K562 (cell line): ENCODE results near the gene DIAPH3.

Source experiments
- CHD1 ChIP-seq: fragments of 200-600 bp; sonication (generic); IDR thresholded peaks from one replicate; pipeline ENCODE4 v1.6.1; 2012; ENCODE audit warnings: mild to moderate bottlenecking, moderate library complexity, low read length, inconsistent platforms
- SMAD2 ChIP-seq: fragments of 150-350 bp; IDR thresholded peaks from 2 replicates; pipeline ENCODE4 v1.6.1; 2014; ENCODE audit warnings: low read depth, mild to moderate bottlenecking, low read length
- TF ChIP-seq, protein P1 (sequence below): fragments of 250-450 bp; sonication (Bioruptor Pico); IDR thresholded peaks from 2 replicates; pipeline ENCODE4 v1.4.0; 2020; ENCODE audit warnings: mild to moderate bottlenecking, moderate library complexity
- TF ChIP-seq, protein P2 (sequence below): fragments of 250-450 bp; sonication (Bioruptor Pico); IDR thresholded peaks from 2 replicates; pipeline ENCODE4 v1.8.0; 2022; ENCODE audit warnings: inconsistent platforms, mild to moderate bottlenecking, moderate library complexity, borderline replicate concordance
- TF ChIP-seq, protein P3 (sequence below), 3 experiments: IDR thresholded peaks in 2 of 3; conservative IDR thresholded peaks in 1 of 3; 2 replicates each; pipeline ENCODE4 v1.5.1; 2011 to 2012; ENCODE audit warnings: low read length in 3 of 3, mild to moderate bottlenecking in 3 of 3, control low read depth in 2 of 3, improper control_type of control experiment in 1 of 3, inconsistent platforms in 1 of 3, low read depth in 1 of 3, mixed read lengths in 1 of 3, moderate library complexity in 1 of 3; ENCODE audit not compliant: insufficient read depth in 2 of 3
- TF ChIP-seq, protein P4 (sequence below): sonication (generic); formaldehyde crosslinking; IDR thresholded peaks from 2 replicates; pipeline ENCODE4 v1.5.0; 2020; ENCODE audit warnings: missing genetic modification reagents

DNA sequence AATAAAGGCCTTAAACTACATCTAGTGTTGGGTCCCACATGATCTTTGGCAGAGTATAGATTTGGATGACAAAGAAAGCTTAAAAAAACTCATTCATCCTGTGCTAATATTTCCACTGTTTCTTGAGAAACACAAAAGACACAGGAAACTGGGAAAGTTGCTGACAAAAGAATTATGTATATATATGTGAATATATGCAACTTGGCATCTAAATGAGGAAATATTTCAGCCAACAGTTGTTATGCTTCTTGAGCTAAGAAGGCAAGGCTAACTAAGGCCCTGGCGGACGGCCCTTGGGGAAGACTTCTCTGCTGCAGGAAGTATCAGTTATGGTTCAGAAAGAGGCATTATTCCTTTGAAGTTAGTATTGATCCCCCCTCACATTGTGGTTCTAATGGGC, 491.8 kb downstream of the DIAPH3 start:
- TF ChIP-seq CHD1 (no peak), SMAD2 (no peak)
- TF ChIP-seq, protein P1, sequence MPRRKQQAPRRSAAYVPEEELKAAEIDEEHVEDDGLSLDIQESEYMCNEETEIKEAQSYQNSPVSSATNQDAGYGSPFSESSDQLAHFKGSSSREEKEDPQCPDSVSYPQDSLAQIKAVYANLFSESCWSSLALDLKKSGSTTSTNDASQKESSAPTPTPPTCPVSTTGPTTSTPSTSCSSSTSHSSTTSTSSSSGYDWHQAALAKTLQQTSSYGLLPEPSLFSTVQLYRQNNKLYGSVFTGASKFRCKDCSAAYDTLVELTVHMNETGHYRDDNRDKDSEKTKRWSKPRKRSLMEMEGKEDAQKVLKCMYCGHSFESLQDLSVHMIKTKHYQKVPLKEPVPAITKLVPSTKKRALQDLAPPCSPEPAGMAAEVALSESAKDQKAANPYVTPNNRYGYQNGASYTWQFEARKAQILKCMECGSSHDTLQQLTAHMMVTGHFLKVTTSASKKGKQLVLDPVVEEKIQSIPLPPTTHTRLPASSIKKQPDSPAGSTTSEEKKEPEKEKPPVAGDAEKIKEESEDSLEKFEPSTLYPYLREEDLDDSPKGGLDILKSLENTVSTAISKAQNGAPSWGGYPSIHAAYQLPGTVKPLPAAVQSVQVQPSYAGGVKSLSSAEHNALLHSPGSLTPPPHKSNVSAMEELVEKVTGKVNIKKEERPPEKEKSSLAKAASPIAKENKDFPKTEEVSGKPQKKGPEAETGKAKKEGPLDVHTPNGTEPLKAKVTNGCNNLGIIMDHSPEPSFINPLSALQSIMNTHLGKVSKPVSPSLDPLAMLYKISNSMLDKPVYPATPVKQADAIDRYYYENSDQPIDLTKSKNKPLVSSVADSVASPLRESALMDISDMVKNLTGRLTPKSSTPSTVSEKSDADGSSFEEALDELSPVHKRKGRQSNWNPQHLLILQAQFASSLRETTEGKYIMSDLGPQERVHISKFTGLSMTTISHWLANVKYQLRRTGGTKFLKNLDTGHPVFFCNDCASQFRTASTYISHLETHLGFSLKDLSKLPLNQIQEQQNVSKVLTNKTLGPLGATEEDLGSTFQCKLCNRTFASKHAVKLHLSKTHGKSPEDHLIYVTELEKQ (CRISPR knock-in tag): no peak
- TF ChIP-seq, protein P2, sequence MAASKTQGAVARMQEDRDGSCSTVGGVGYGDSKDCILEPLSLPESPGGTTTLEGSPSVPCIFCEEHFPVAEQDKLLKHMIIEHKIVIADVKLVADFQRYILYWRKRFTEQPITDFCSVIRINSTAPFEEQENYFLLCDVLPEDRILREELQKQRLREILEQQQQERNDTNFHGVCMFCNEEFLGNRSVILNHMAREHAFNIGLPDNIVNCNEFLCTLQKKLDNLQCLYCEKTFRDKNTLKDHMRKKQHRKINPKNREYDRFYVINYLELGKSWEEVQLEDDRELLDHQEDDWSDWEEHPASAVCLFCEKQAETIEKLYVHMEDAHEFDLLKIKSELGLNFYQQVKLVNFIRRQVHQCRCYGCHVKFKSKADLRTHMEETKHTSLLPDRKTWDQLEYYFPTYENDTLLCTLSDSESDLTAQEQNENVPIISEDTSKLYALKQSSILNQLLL (CRISPR knock-in tag): no peak
- TF ChIP-seq, protein P3, sequence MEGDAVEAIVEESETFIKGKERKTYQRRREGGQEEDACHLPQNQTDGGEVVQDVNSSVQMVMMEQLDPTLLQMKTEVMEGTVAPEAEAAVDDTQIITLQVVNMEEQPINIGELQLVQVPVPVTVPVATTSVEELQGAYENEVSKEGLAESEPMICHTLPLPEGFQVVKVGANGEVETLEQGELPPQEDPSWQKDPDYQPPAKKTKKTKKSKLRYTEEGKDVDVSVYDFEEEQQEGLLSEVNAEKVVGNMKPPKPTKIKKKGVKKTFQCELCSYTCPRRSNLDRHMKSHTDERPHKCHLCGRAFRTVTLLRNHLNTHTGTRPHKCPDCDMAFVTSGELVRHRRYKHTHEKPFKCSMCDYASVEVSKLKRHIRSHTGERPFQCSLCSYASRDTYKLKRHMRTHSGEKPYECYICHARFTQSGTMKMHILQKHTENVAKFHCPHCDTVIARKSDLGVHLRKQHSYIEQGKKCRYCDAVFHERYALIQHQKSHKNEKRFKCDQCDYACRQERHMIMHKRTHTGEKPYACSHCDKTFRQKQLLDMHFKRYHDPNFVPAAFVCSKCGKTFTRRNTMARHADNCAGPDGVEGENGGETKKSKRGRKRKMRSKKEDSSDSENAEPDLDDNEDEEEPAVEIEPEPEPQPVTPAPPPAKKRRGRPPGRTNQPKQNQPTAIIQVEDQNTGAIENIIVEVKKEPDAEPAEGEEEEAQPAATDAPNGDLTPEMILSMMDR (IDR thresholded peaks at IDR 0.05 in 2 of 3, conservative IDR thresholded peaks at IDR 0.05 in 1 of 3; ENCODE audit: insufficient read depth in 2 of 3, low read depth in 1 of 3, low read length in 3 of 3): no peak
- TF ChIP-seq, protein P4, sequence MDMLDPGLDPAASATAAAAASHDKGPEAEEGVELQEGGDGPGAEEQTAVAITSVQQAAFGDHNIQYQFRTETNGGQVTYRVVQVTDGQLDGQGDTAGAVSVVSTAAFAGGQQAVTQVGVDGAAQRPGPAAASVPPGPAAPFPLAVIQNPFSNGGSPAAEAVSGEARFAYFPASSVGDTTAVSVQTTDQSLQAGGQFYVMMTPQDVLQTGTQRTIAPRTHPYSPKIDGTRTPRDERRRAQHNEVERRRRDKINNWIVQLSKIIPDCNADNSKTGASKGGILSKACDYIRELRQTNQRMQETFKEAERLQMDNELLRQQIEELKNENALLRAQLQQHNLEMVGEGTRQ (CRISPR knock-in tag): no peak
